ENCODE data around the gene RGS6.
"Not testable (repeated sequence)": the region's sequence is repeated elsewhere in the genome, so short reads cannot be mapped to it uniquely, and the experiment has no call there.

Gene RGS6

DNA sequence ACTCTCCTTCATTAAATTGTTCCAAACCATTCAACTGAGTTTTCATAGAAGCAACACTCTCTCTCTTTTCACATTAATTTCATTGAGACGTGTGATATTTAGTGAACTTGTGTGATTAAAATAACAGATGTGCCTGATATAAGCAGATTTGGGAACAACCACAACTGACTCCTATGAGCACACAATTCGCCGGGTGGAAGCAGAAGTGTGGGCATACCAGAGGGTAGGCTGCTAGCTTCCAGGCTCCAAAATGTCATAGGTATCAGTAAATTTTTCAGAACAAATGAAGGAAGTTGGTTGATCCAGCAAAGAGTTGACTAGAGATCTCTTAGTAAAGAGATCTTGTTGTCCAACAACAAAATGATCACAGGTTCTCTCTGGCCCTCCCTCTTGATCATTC is 532.0 kb downstream of the RGS6 start:
- no peak for TF ChIP-seq ZFX (IDR thresholded peaks at IDR 0.05)
- TF ChIP-seq, protein P1, sequence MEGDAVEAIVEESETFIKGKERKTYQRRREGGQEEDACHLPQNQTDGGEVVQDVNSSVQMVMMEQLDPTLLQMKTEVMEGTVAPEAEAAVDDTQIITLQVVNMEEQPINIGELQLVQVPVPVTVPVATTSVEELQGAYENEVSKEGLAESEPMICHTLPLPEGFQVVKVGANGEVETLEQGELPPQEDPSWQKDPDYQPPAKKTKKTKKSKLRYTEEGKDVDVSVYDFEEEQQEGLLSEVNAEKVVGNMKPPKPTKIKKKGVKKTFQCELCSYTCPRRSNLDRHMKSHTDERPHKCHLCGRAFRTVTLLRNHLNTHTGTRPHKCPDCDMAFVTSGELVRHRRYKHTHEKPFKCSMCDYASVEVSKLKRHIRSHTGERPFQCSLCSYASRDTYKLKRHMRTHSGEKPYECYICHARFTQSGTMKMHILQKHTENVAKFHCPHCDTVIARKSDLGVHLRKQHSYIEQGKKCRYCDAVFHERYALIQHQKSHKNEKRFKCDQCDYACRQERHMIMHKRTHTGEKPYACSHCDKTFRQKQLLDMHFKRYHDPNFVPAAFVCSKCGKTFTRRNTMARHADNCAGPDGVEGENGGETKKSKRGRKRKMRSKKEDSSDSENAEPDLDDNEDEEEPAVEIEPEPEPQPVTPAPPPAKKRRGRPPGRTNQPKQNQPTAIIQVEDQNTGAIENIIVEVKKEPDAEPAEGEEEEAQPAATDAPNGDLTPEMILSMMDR (conservative IDR thresholded peaks at IDR 0.05) = no peak

DNA sequence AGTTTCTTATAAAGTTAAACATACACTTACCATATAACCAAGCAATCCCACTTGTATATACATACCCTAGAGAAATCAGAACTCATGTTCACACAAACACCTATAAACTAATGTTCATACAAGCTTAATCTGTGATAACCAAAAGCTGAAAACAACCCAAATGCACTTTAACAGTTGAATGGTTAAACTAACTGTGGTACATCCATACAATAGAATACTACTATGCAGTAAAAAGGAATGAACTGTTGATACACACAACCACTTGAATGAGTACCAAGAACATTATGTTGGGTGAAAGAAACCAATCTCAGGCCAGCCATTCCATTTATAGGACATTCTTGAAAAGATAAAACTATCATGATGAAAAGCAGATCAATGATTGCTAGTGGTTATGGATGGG is 534.1 kb downstream of the RGS6 start:
- TF ChIP-seq ZFX (IDR thresholded peaks at IDR 0.05) = no peak

More for the DNA sequence above, 532.0 kb downstream of the RGS6 start:
- H3K27ac ChIP-seq = no peak overlapping the region

DNA sequence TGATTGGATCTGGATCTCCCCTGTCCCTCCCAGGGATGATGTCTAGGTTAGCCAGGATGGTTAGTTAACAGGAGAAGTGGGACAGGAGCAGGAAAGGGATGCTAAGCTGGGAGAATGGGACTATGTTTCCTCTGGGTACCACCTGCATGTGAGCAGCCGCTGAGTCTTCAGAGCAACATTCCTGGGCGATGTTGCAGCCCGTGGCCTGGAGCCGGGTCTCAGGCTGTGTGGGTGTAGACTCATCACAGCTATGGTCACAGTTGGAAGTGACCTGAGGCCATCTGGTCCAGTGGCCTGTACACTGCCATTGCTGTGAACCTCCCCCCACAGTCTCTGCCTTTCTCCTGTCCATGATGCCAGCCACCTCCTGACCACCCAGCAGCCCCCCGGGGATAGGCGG is 539.1 kb downstream of the RGS6 start:
- TF ChIP-seq ZFX (IDR thresholded peaks at IDR 0.05) = no peak
- TF ChIP-seq, protein P1 (conservative IDR thresholded peaks at IDR 0.05) = no peak
- no peak overlapping the region for H3K27ac ChIP-seq

More for the DNA sequence above, 534.1 kb downstream of the RGS6 start:
- H3K27ac ChIP-seq = no peak overlapping the region

DNA sequence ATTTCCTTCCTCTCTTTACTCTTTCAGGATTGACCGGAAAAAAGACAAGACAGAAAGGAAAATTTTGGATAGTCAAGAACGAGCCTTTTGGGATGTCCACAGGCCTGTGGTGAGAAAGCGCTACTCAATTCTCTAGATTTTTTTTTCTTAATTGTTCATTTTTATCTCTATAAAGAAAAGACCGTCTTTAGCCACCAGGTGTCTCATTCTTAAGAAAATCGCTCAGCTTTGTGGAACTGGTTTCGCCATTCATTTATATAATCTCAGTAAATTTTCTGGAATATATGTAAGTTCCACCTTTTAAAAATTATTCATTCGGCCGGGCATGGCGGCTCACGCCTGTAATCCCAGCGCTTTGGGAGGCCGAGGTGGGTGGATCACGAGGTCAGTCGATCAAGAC is 540.6 kb downstream of the RGS6 start:
- no peak overlapping the region for H3K27ac ChIP-seq
- TF ChIP-seq, protein P1 (conservative IDR thresholded peaks at IDR 0.05) = peak; percentile 60
- no peak for TF ChIP-seq ZFX (IDR thresholded peaks at IDR 0.05)

DNA sequence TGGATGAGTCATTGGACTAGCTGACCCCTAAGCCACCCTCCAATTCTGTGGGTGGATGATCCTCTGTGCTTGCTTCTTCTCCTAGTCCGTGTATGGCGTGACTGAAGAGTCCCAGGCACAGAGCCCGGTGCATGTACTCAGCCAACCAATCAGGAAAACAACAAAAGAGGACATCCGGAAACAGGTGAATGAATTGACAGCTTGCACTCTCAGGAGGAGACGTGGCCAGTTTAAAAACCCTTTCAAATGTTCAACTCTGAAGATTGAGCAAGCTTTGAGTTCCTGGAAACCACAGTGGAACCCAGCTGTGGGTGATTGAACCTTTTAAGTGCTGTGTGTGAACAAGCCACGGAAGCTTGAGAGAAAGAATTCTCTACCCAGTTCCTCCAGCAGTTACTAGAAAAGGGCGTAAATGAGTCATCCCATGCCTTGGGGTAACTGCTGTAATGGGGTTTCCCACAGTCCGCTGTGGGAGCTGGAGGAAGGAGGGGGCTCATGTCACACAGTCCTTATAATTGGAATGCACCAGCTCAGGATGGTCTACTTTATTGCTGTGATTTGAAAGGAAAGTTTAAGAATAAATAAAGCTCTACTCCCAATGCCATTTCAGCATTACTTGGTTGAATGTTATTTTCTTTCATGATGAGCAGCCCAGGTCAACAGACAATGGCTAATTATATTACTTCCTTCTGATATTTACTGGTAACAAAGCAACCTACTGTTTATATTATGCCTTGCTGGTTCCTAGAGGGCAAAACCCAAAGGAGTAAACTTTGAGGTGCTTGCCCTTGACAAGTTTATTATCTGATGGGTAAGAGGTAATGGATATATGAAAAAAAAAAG is 544.6 kb downstream of the RGS6 start:
- TF ChIP-seq, protein P1 (conservative IDR thresholded peaks at IDR 0.05) = no peak
- TF ChIP-seq ZFX (IDR thresholded peaks at IDR 0.05) = no peak
- no peak overlapping the region for H3K27ac ChIP-seq

DNA sequence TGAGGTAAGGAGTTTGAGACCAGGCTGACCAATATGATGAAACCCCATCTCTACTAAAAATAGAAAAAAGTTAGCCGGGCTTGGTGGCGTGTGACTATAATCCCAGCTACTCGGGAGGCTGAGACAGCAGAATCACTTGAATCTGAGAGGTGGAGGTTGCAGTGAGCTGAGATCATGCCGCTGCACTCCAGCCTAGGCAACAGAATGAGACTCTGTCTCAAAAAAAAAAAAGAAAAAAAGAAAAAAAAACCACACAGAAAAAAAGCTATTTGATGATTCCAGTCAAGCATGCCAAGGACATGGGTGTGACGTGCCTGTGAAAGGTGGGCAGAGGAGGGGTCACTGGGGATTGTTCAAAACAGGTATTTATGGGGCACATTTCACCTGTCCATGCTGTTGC is 545.3 kb downstream of the RGS6 start:
- not testable (repeated sequence) for H3K27ac ChIP-seq

DNA sequence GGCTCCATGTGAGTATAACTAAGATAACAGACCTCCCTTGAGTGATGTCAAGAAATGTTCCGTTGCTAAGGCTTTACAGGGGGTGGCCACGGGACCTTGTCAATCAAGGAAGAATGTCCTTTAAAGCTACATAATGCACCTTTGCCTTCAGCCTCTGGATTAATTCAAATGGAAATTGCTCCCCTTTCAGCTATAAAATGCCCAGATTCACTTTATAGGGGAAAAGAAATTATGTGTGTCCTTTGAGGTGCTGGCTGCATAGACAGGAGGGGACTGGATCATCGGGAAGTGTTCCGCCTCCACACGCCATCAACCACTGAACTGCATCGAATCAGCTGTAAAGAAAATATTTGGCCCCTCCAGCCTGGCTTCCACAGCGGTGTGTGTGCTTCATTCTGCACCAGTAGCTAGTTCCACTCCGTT is 546.3 kb downstream of the RGS6 start:
- no peak overlapping the region for H3K27ac ChIP-seq
- TF ChIP-seq, protein P1 (conservative IDR thresholded peaks at IDR 0.05) = no peak
- TF ChIP-seq ZFX (IDR thresholded peaks at IDR 0.05) = no peak

DNA sequence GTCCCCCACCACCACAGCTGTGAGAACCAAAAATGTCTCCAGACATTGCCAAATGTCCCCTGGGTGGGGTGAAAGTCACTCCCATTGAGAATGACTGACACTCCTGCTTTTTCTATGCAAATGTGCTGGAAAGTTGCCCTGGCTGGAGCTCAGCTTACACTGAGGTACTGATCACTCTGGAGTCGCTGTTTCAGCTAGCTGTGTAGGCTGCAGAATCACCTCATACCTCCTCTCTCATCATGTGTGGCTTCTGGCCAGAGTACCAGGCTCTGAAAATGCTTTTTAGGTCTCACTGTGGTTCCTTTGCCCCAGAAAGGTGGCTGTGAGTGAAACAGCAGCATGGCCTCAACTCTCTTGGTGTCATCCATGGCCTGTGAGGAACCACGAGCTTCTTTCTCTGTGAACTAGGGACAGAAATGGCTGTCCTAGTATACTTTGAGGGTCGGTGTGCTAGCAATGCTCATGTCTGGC is 547.3 kb downstream of the RGS6 start:
- H3K27ac ChIP-seq = no peak overlapping the region
- TF ChIP-seq, protein P1 (conservative IDR thresholded peaks at IDR 0.05) = no peak
- no peak for TF ChIP-seq ZFX (IDR thresholded peaks at IDR 0.05)
